Activated naive CD8-positive, alpha-beta T cell treated with anti-CD3 and anti-CD28 coated beads, Interleukin-2, amount 50 U/mL, for 24 hours (primary cell): ENCODE results near the gene MYLK.

Experiments used
- ATAC-seq: fragments of 150-1000 bp; cut with Tn5 transposase; one replicate; pipeline ENCODE4 v1.10.0; 2021
- DNase-seq: peaks from one replicate; pipeline ENCODE4 v3.0.0; 2021
- H3K27ac Mint-ChIP-seq: one replicate; pipeline ENCODE4 v1.8.0; 2021; ENCODE audit warnings: mild to moderate bottlenecking, mixed read lengths
- H3K27me3 Mint-ChIP-seq: one replicate; pipeline ENCODE4 v1.8.0; 2021; ENCODE audit warnings: mixed read lengths
- H3K36me3 Mint-ChIP-seq: one replicate; pipeline ENCODE4 v1.8.0; 2021; ENCODE audit warnings: low read depth, mixed read lengths
- H3K4me1 Mint-ChIP-seq: one replicate; pipeline ENCODE4 v1.8.0; 2021; ENCODE audit warnings: mixed read lengths
- H3K4me3 Mint-ChIP-seq: one replicate; pipeline ENCODE4 v1.8.0; 2021; ENCODE audit warnings: mild to moderate bottlenecking, moderate library complexity, mixed read lengths
- H3K9me3 Mint-ChIP-seq: one replicate; pipeline ENCODE4 v1.8.0; 2021; ENCODE audit warnings: mixed read lengths

Gene MYLK

DNA sequence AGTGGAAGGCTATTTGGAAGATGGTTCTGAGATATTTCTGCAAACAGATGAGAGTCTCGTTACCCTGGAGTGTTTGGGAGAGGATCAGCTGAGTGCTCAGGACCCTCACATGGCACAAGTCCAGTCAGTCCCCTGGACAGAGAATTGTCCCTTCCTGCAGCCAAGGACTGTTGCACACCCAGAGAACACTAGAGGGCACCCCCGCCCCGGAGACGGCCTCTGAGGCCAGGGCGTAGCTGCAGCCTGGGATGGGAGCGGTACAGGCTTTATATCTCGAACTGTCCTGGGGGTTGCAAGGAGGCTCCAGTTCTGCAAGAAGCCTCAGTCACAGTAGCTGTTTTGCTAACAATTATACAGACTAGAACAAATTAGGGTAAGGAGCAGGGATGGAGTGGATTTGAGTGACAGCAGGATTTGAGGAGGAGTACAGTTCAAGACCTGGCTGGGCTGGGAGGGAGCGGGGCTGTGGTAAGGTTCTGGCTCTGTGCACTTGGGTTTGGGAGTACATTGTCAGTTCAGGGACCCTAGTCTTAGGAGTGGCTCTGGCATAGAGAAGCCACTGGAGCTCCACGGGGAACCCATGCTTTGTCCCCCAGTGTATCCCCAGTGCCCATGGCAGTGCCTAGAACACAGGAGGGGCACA lies 231.7 kb downstream of the MYLK start:
- H3K9me3 Mint-ChIP-seq: no peaks in the 10 kb centered on the region
- ATAC-seq (no peak), DNase-seq (peak; percentile 58)
- H3K27ac Mint-ChIP-seq: no peak overlapping the region
- no peaks in the 10 kb centered on the region for H3K36me3 Mint-ChIP-seq
- peaks cover 2% of the 10 kb centered on the region for H3K27me3 Mint-ChIP-seq
- no peaks in the 10 kb centered on the region for H3K4me1 Mint-ChIP-seq
- H3K4me3 Mint-ChIP-seq: no peak overlapping the region

DNA sequence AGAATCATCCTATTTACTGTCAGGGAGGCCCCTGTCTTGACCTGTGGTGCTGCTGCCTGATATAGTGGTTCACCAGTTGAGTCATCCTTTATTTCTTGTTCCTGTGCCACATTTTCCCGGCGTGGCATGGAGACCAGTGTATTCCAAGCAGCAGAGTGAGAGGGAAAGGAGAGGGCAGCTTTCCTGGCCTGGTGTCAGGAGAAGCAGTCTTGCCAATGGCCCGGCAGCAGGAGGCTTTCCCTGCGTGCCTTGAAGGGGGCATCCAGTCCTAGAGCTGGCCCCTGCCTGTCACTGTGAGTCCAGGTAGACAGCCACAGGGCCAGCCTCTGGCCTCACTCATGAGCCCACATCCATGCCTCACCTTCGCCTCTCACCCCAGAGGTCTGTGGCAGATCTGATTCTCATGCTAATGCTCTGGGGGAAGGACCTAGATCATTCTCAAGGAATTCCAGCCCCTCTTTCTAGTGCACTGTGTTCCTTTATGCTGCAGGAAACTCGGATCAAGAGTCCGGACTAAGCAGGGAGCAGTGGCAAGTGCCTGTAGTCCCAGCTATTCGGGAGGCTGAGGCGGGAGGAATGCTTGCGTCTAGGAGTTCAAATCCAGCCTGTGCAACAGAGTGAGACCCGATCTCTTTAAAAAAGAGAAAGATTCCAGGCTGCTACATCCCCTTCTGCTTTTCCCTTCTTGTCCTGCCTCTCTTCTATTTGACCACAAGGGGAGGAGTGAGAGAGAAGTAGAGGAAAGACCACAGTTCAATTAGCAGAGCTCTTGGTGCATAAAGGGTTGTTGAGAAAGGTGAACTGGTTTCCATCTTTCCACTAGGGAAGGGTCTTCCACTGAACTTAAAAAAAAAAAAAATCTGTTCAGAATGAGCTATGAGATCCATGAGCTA lies 232.4 kb downstream of the MYLK start:
- Mint-ChIP-seq H3K36me3 (no peaks in the 10 kb centered on the region), H3K9me3 (no peaks in the 10 kb centered on the region), H3K4me1 (no peaks in the 10 kb centered on the region), H3K27ac (no peak overlapping the region), H3K4me3 (no peak overlapping the region), H3K27me3 (peaks cover 2% of the 10 kb centered on the region)
- ATAC-seq (no peak), DNase-seq (no peak)

- Mint-ChIP-seq H3K9me3 (no peaks in the 10 kb centered on the region), H3K27me3 (peaks cover 2% of the 10 kb centered on the region), H3K4me3 (no peak overlapping the region), H3K27ac (no peak overlapping the region), H3K4me1 (no peaks in the 10 kb centered on the region), H3K36me3 (no peaks in the 10 kb centered on the region)
- no peak for ATAC-seq
- no peak for DNase-seq
Measured at GRCh38 chr3:123650101-123650500, 234.0 kb downstream of the MYLK start.

DNA sequence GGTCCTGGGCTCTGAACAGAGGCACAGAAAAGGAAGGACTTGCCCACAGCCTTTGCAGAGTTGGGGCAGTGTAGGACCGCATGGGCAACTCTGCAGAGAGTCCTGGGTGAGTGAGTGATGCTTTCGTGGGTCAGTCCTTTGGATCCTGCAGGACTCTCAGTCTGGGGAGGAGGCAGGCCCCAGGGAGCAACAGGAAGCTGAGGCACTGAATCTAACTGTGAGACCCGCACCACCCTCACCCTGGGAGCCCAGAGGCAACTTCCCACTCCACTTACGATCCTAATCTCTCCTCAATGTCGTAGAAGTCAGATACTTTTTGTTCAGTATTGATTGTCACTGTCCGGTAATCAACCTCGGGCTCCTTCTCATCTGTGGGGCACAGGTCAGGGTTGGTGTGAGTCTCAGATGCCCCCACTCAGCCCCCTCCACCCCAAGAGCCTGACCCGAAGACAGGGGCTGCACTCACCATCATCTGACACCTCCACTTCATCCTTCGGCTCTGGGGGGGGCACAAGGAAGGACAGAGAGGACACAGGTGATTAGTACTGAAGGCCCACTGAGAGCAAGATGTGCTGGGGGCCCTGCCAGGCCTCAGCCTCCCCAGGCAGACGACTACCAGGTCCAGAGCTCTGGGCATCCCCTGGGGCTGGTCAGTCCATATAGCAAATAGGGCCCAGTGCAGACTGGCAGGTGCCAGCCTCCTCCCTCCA lies 235.3 kb downstream of the MYLK start:
- no peaks in the 10 kb centered on the region for H3K4me1 Mint-ChIP-seq
- H3K4me3 Mint-ChIP-seq: no peak overlapping the region
- H3K27ac Mint-ChIP-seq: no peak overlapping the region
- DNase-seq (no peak), ATAC-seq (no peak)
- peaks cover 2% of the 10 kb centered on the region for H3K27me3 Mint-ChIP-seq
- no peaks in the 10 kb centered on the region for H3K36me3 Mint-ChIP-seq
- no peaks in the 10 kb centered on the region for H3K9me3 Mint-ChIP-seq

GRCh38 chr3:123644358-123644757 lies 239.8 kb downstream of the MYLK start:
- Mint-ChIP-seq H3K36me3 (no peaks in the 10 kb centered on the region), H3K4me3 (no peak overlapping the region), H3K27ac (no peak overlapping the region), H3K9me3 (no peaks in the 10 kb centered on the region), H3K4me1 (no peaks in the 10 kb centered on the region), H3K27me3 (no peaks in the 10 kb centered on the region)
- no peak for ATAC-seq
- no peak for DNase-seq

DNA sequence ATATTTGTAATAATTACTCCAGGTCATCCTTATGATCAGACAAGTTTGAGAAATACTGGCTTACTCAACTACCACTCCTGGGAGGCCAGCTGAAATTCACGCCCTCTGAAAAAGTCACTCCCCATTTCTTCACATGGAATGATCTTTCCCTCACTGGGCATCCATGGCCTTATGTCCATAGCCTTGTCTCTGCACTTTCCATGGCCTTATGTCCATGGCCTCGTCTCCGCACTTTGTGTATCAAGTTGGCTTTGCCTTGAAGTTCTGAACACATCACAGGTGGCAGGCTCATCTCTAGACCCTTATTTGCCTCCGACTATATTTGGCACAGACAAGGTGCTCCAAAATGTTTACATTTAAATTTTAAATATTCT lies 241.2 kb downstream of the MYLK start:
- ATAC-seq (no peak), DNase-seq (no peak)
- H3K9me3 Mint-ChIP-seq: no peaks in the 10 kb centered on the region
- H3K4me1 Mint-ChIP-seq: no peaks in the 10 kb centered on the region
- H3K27ac Mint-ChIP-seq: no peak overlapping the region
- H3K4me3 Mint-ChIP-seq: no peak overlapping the region
- H3K27me3 Mint-ChIP-seq: no peaks in the 10 kb centered on the region
- no peaks in the 10 kb centered on the region for H3K36me3 Mint-ChIP-seq

DNA sequence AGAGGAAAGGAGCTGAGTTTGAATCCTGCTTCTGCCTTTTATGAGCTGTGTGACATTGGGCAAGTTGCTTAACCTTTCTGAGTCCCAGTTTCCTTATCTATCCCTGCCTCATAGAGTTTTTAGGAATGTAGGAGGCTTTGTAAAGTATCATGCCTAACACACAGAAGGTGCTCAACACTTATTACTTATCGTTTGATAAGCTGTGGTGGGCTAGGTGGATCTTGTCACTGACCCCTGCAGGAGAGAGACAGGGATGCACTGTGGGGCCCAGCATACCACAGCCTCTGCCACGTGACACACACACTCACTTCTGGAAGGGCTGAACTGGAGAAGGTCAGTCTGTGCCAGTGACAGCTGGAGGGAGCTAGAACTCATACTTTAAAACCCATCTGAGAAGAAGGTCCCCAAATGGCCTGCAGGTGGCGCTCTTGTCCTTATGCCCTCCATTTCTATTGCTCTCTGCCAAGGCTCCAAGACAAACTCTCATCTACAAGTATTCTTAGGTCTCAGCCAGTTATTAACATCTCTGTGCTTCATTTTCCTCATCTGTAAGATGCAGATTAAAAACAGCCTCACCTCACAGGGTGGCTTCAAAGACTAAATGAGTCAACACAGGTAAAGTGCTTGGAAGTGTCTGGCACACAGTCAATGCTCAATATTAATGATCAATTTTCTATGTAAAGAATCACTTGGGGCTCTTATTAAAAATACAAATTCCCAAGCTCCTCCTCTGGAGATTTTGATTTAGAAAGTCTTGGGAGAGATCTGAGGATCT lies 241.8 kb downstream of the MYLK start:
- Mint-ChIP-seq H3K36me3 (no peaks in the 10 kb centered on the region), H3K9me3 (no peaks in the 10 kb centered on the region)
- ATAC-seq: peak; percentile 80

DNA sequence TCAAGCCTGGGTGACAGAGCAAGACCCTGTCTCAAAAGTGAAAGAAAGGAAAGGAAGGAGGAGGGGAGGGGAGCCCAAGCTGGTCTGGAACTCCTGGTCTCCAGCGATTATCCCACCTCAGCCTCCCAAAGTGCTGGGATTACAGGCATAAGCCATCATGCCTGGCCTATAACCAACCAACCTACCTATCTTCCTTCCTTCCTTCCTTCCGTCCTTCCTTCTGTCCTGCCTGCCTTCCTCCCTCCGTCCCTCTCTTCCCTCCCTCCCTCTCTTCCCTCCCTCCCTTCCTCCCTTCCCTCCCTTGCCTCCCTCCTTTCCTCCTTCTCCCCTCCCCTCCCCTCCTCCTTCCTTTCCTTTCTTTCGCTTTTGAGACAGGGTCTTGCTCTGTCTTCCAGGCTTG lies 242.6 kb downstream of the MYLK start:
- no peaks in the 10 kb centered on the region for H3K4me1 Mint-ChIP-seq
- no peak overlapping the region for H3K27ac Mint-ChIP-seq
- ATAC-seq (no peak), DNase-seq (no peak)
- H3K36me3 Mint-ChIP-seq: no peaks in the 10 kb centered on the region
- no peak overlapping the region for H3K4me3 Mint-ChIP-seq
- no peaks in the 10 kb centered on the region for H3K27me3 Mint-ChIP-seq
- H3K9me3 Mint-ChIP-seq: no peaks in the 10 kb centered on the region

More for the DNA sequence above, 241.8 kb downstream of the MYLK start:
- peak; percentile 67 for DNase-seq
- H3K27ac Mint-ChIP-seq: no peak overlapping the region
- no peaks in the 10 kb centered on the region for H3K4me1 Mint-ChIP-seq
- no peak overlapping the region for H3K4me3 Mint-ChIP-seq
- no peaks in the 10 kb centered on the region for H3K27me3 Mint-ChIP-seq

GRCh38 chr3:123640740-123641462 lies 243.2 kb downstream of the MYLK start:
- Mint-ChIP-seq H3K4me1 (no peaks in the 10 kb centered on the region), H3K36me3 (no peaks in the 10 kb centered on the region), H3K27ac (no peak overlapping the region), H3K4me3 (no peak overlapping the region), H3K9me3 (no peaks in the 10 kb centered on the region), H3K27me3 (no peaks in the 10 kb centered on the region)
- no peak for ATAC-seq
- DNase-seq: no peak

DNA sequence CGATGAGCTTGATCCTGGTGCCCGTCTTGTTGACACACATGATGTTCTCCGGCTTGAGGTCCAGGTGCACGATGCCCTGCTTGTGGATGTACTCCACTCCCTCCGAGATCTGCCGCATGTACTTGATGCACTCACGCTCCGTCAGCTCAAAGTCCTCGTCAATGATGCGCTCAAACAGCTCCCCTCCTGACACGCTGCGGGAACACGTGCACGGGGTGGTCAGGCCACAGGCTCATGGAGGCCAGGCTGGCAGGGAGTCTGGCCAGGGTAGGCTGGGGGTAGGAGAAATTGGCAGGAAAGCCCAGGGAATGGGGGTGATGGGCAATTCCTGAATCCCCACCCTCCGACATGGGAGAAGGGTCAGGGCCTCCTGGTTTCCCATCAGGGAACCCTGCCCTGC lies 243.8 kb downstream of the MYLK start:
- Mint-ChIP-seq H3K27me3 (no peaks in the 10 kb centered on the region), H3K27ac (no peak overlapping the region), H3K4me3 (no peak overlapping the region), H3K9me3 (no peaks in the 10 kb centered on the region), H3K4me1 (no peaks in the 10 kb centered on the region), H3K36me3 (no peaks in the 10 kb centered on the region)
- ATAC-seq (no peak), DNase-seq (no peak)

GRCh38 chr3:123638936-123639689 lies 245.0 kb downstream of the MYLK start:
- Mint-ChIP-seq H3K4me3 (no peak overlapping the region), H3K27ac (no peak overlapping the region), H3K36me3 (no peaks in the 10 kb centered on the region), H3K27me3 (no peaks in the 10 kb centered on the region), H3K9me3 (no peaks in the 10 kb centered on the region), H3K4me1 (no peaks in the 10 kb centered on the region)
- ATAC-seq (no peak), DNase-seq (no peak)

GRCh38 chr3:123637841-123638240 lies 246.3 kb downstream of the MYLK start:
- Mint-ChIP-seq H3K36me3 (peaks cover 2% of the 10 kb centered on the region), H3K9me3 (no peaks in the 10 kb centered on the region), H3K27me3 (no peaks in the 10 kb centered on the region), H3K4me3 (no peak overlapping the region), H3K4me1 (no peaks in the 10 kb centered on the region), H3K27ac (no peak overlapping the region)
- DNase-seq: no peak
- no peak for ATAC-seq

- Mint-ChIP-seq H3K4me1 (no peaks in the 10 kb centered on the region), H3K36me3 (peaks cover 2% of the 10 kb centered on the region), H3K9me3 (no peaks in the 10 kb centered on the region), H3K27ac (no peak overlapping the region), H3K4me3 (no peak overlapping the region), H3K27me3 (no peaks in the 10 kb centered on the region)
- DNase-seq (no peak), ATAC-seq (no peak)
Measured at GRCh38 chr3:123637131-123637530, 247.0 kb downstream of the MYLK start.
